Osteocyte (in vitro differentiated cells): Measurements from ENCODE around the gene OMG. TPM values are rescaled to one million over a fixed set of nuclear protein-coding genes. Genes with fewer than 3 reads are reported as not detected.
A peak's percentile ranks its signal among the peaks of the same experiment; 100 is the strongest.
"Not testable (repeated sequence)": the region's sequence is repeated elsewhere in the genome, so short reads cannot be mapped to it uniquely, and the experiment has no call there.

Experiments
- DNase-seq: peaks from one replicate; pipeline ENCODE4 v3.0.0; 2021; ENCODE audit warnings: mixed read lengths; ENCODE audit not compliant: unreplicated experiment; ENCODE audit errors: extremely low spot score
- H3K27ac Mint-ChIP-seq: one replicate; pipeline ENCODE4 v1.8.0; 2021; ENCODE audit warnings: mild to moderate bottlenecking, mixed read lengths; ENCODE audit not compliant: unreplicated experiment
- H3K27me3 Mint-ChIP-seq: one replicate; pipeline ENCODE4 v1.8.0; 2021; ENCODE audit warnings: mixed read lengths; ENCODE audit not compliant: unreplicated experiment
- H3K36me3 Mint-ChIP-seq: one replicate; pipeline ENCODE4 v1.8.0; 2021; ENCODE audit warnings: mixed read lengths; ENCODE audit not compliant: unreplicated experiment
- H3K4me1 Mint-ChIP-seq: one replicate; pipeline ENCODE4 v1.8.0; 2021; ENCODE audit warnings: mixed read lengths; ENCODE audit not compliant: unreplicated experiment
- H3K4me3 Mint-ChIP-seq: one replicate; pipeline ENCODE4 v1.8.0; 2021; ENCODE audit warnings: mild to moderate bottlenecking, moderate library complexity, mixed read lengths; ENCODE audit not compliant: unreplicated experiment
- H3K9me3 Mint-ChIP-seq: one replicate; pipeline ENCODE4 v1.8.0; 2021; ENCODE audit warnings: mixed read lengths; ENCODE audit not compliant: unreplicated experiment
- long read RNA-seq: library from polyadenylated mRNA; unstranded; transcript quantifications from one replicate; pipeline ENCODE4 v2.0.0, GENCODE V29; 2021
- total RNA-seq: library from RNA; stranded (reverse); gene quantifications from 2 replicates; pipeline ENCODE4 v1.2.1, GENCODE V29; 2021
- TF ChIP-seq, protein P1 (sequence below): fragments of 200-600 bp; sonication (generic); IDR thresholded peaks from 2 replicates; pipeline ENCODE4 v1.5.0; 2021; ENCODE audit warnings: antibody characterized with exemption, mild to moderate bottlenecking, moderate library complexity

The OMG gene, protein sequence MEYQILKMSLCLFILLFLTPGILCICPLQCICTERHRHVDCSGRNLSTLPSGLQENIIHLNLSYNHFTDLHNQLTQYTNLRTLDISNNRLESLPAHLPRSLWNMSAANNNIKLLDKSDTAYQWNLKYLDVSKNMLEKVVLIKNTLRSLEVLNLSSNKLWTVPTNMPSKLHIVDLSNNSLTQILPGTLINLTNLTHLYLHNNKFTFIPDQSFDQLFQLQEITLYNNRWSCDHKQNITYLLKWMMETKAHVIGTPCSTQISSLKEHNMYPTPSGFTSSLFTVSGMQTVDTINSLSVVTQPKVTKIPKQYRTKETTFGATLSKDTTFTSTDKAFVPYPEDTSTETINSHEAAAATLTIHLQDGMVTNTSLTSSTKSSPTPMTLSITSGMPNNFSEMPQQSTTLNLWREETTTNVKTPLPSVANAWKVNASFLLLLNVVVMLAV
- total RNA-seq = not detected in 2 replicates
- long read RNA-seq = 0 reads

DNA sequence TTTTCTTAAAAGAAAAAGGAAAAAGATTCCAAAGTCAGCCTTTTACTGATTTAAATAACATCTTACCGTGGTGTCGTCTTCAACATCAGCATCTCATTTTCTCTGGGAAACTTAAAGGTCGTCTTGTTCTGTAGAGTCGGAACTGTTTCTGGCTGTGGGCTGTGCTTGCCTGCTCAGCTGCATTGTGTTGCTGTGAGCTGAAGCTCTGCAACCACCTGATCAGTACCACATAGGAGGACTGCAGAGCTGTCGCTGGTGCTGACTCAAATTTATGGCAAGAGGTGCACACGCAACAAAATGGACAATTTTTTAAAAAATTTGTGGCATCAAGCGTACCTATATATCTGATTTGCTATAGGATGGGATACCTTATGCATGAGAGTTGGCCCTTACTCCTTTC lies at the start of gene OMG:
TSS of gene OMG (minus strand) at position 150 of the 400 bp plus-strand sequence. CDS start 908 bp downstream, outside the sequence.
- Mint-ChIP-seq H3K36me3 (peaks cover 2% of the 10 kb centered on the region), H3K4me3 (no peak within 1 kb of the TSS), H3K27me3 (no peaks in the 10 kb centered on the region), H3K4me1 (peaks cover 9% of the 10 kb centered on the region), H3K9me3 (no peaks in the 10 kb centered on the region), H3K27ac (no peak within 1 kb of the TSS)
- DNase-seq = no peak
- TF ChIP-seq, protein P1, sequence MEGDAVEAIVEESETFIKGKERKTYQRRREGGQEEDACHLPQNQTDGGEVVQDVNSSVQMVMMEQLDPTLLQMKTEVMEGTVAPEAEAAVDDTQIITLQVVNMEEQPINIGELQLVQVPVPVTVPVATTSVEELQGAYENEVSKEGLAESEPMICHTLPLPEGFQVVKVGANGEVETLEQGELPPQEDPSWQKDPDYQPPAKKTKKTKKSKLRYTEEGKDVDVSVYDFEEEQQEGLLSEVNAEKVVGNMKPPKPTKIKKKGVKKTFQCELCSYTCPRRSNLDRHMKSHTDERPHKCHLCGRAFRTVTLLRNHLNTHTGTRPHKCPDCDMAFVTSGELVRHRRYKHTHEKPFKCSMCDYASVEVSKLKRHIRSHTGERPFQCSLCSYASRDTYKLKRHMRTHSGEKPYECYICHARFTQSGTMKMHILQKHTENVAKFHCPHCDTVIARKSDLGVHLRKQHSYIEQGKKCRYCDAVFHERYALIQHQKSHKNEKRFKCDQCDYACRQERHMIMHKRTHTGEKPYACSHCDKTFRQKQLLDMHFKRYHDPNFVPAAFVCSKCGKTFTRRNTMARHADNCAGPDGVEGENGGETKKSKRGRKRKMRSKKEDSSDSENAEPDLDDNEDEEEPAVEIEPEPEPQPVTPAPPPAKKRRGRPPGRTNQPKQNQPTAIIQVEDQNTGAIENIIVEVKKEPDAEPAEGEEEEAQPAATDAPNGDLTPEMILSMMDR = no peak

DNA sequence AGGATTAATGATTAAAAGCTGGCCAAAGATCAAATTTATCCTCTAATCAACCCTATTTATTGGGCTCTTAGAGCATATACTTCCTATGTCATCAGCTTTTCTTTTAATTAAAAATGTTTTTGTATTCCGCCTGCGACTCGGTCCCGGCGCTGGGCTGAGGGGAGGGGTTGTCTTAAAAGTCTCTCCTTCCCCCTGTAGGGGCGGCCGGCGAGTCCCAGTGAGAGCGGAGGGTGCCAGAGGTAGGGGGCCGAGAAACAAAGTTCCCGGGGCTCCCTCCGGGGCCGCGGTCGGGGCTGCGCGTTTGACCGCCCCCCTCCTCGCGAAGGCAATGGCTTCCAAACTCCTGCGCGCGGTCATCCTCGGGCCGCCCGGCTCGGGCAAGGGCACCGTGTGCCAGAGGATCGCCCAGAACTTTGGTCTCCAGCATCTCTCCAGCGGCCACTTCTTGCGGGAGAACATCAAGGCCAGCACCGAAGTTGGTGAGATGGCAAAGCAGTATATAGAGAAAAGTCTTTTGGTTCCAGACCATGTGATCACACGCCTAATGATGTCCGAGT lies 48.2 kb upstream of the OMG start:
- H3K27ac Mint-ChIP-seq, H3K4me1 Mint-ChIP-seq, H3K27me3 Mint-ChIP-seq, DNase-seq, H3K4me3 Mint-ChIP-seq, H3K9me3 Mint-ChIP-seq: not testable (repeated sequence)
- peaks cover 31% of the 10 kb centered on the region for H3K36me3 Mint-ChIP-seq

DNA sequence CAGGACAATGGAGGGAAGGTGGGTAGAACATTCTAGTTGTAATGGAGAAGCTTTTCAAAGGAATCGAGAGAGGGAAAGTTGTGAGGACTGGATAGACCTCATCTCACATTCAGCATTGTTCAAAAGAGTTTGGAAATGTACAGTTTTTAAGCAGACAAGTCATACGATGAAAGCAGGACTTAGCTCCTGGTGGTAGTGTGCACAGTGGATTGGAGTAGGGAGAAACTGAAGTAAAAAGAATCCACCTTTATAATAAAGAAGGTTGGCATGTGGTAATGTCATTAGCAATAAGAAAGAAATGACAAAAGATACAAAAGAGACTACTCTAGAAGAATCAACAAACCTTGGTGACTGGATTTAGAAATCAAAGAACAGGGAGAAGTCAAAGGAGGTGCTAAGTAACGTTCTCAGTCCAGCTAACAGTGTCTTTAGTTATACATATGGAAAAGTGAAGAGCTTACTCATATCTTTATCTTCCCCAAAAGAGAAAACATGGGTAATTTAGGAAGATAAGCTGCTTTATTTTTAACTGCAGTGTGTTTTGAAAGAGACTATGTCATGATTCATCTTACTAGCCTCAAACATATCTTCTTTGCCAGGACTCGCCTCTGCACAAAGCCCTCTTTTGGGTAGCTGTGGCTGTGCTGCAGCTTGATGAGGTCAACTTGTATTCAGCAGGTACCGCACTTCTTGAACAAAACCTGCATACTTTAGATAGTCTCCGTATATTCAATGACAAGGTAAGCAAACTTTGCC lies 43.0 kb upstream of the OMG start:
- DNase-seq = no peak
- no peaks in the 10 kb centered on the region for H3K27me3 Mint-ChIP-seq
- H3K4me3 Mint-ChIP-seq = no peak overlapping the region
- H3K4me1 Mint-ChIP-seq = peaks cover 4% of the 10 kb centered on the region
- no peak overlapping the region for H3K27ac Mint-ChIP-seq
- H3K9me3 Mint-ChIP-seq = no peaks in the 10 kb centered on the region
- TF ChIP-seq, protein P1 = no peak
- H3K36me3 Mint-ChIP-seq = peaks cover 26% of the 10 kb centered on the region

DNA sequence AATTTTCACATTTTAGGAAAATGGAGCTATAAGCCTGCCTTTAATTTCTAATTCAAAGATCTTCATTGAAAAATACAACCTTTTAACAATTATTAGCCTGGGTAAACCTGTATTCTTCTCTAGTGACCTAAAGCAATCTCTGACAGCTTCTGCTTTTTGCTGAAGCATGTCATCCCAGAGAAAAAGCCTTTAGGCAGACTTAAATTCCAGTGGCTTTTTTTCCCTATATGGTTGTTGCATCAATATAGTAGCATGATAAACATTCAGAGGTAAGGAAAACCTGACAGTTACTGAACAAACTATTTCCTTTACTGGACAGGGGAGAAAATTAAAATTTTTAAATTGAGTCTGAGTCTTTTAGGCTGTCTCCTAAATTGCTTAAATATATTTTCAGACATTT lies 32.2 kb upstream of the OMG start:
- Mint-ChIP-seq H3K27me3 (no peaks in the 10 kb centered on the region), H3K36me3 (peaks cover 28% of the 10 kb centered on the region), H3K27ac (peak overlapping the region; percentile 74), H3K4me3 (no peak overlapping the region), H3K9me3 (no peaks in the 10 kb centered on the region), H3K4me1 (peaks cover 25% of the 10 kb centered on the region)
- no peak for DNase-seq
- TF ChIP-seq, protein P1 = no peak

DNA sequence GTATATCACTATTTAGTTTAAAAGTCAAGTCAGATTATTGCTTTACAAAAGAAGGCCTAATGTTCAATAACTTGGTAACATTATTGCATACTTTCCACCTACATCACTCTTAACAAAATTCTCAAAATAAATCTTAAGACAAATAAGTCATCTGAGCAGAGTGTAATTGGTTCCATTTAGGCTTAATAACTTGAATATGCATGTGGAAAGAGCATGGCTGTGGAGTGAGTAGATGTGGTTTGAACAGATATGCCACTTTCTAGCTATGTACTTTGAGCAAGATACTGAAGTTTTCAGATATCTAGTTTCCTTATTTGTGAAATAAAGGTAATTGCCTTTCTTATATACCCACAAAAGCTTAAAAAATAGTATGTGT lies 31.1 kb upstream of the OMG start:
- TF ChIP-seq, protein P1 = no peak
- Mint-ChIP-seq H3K36me3 (peaks cover 25% of the 10 kb centered on the region), H3K4me3 (no peak overlapping the region), H3K27me3 (no peaks in the 10 kb centered on the region), H3K4me1 (peaks cover 25% of the 10 kb centered on the region), H3K9me3 (no peaks in the 10 kb centered on the region), H3K27ac (peak overlapping the region; percentile 54)
- DNase-seq = no peak
